ENCODE data around the gene ASB6.

DNA sequence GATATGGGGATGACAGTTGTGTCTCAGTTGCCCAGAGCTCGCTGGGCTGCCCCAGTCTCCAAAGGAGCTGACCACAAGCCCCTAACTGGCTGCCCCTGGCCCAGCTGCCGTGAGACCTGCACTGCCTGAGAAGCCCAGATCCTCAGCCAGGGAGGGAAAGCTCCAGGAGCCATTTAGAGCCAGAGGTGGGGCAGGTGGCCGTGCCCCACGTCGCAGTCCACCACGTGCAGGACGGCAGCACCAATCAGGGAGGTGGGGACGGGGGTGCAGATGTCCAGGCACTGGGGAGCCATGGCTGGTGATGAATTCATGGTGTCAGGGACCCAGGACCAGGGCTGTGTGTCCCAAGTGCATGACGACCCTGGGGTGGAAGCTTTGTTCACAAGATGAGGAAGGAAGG, 36.9 kb upstream of the ASB6 start:
- TF ChIP-seq, protein P1, sequence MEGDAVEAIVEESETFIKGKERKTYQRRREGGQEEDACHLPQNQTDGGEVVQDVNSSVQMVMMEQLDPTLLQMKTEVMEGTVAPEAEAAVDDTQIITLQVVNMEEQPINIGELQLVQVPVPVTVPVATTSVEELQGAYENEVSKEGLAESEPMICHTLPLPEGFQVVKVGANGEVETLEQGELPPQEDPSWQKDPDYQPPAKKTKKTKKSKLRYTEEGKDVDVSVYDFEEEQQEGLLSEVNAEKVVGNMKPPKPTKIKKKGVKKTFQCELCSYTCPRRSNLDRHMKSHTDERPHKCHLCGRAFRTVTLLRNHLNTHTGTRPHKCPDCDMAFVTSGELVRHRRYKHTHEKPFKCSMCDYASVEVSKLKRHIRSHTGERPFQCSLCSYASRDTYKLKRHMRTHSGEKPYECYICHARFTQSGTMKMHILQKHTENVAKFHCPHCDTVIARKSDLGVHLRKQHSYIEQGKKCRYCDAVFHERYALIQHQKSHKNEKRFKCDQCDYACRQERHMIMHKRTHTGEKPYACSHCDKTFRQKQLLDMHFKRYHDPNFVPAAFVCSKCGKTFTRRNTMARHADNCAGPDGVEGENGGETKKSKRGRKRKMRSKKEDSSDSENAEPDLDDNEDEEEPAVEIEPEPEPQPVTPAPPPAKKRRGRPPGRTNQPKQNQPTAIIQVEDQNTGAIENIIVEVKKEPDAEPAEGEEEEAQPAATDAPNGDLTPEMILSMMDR (IDR thresholded peaks at IDR 0.05; ENCODE audit: borderline replicate concordance, extremely low read depth, low read length, poor library complexity, severe bottlenecking): no peak
- no peak for TF ChIP-seq EZH2 (IDR thresholded peaks at IDR 0.05; ENCODE audit: borderline replicate concordance, low read depth, low read length, severe bottlenecking)

Data from DND-41 (cell line).